Suppressor macrophage treated with lipopolysaccharide for 4 hours (primary cell): ENCODE results near the gene GJC2.
"Not testable (repeated sequence)": the region's sequence is repeated elsewhere in the genome, so short reads cannot be mapped to it uniquely, and the experiment has no call there.

Source experiments
- DNase-seq: peaks from one replicate; pipeline ENCODE4 v3.0.0-alpha.2; 2020

The GJC2 gene

DNA sequence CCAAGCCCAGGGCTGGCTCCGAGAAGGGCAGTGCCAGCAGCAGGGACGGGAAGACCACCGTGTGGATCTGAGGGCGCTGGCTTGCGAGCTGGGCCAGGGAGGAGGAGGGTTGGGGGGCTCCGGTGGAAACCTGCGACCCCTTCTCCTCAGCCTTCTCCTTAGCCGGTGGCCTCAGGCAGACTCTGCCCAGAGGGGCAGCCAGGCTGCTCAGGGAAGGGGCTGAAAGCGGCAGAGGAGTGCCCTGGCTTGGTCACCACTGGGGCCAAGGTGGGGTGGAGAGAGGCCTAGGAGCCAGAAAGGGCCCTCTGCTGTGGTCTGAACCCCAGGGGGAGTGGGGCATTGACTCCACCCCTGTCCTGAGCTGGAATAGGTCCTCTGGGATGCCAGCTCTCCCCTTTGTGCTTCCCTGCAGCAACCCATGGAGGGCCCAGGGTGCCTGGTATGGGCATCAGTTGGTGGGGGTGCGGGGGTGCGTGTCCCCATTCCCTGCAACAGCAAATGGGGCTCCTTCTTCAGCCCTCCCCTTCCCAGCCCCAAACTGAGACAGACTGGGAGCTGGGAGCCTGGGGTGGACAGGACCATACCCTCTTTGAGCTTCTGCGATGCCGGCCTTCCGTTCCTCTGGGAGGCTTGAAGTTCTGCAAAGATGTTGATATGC lies 9.4 kb downstream of the GJC2 start:
- no peak for DNase-seq

- DNase-seq = no peak
Measured at GRCh38 chr1:228160201-228160761, 10.6 kb downstream of the GJC2 start.

- DNase-seq = peak; percentile 22
Measured at GRCh38 chr1:228161362-228161761, 11.6 kb downstream of the GJC2 start.

GRCh38 chr1:228161866-228162265 lies 12.1 kb downstream of the GJC2 start:
- DNase-seq = no peak

- no peak for DNase-seq
Measured at GRCh38 chr1:228162286-228163006, 12.7 kb downstream of the GJC2 start.

DNA sequence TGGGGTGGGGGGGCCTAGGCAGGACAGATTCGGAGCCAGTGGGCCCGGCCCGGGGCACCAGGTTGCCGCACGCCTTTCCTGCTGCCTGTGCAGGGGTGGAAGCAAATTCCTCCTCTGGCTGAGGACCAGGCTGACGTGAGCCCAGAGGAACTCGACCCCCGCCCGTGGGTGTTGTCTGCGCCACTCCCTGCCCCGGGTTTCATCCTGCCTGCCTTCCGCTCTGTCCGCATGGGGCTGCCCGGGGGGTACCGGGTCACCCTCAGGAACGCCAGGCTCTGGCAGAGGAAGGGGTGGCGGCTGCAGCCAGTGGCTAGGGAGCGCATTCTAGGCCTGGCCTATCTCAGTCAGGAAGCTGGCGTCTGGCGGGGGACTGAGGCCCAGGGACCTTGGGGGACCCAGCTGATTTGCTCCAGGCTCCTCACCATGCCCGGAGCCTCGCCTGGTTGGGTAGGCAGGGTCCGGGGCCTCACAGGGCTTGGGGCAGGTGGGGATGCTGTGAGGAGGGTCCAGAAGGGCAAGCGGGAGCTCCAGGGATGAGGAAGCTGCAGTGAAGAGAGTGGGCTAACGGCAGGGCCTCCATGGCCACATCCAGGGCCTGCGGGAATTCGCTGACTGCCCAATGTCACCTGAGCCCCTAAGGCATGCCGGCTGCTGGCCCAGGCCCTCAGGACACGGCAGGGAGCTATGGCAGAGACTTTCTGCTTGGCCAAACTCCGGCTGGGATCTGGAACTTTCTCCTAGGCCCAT lies 13.4 kb downstream of the GJC2 start:
- DNase-seq = peak; percentile 36

GRCh38 chr1:228163776-228164519 lies 14.2 kb downstream of the GJC2 start:
- no peak for DNase-seq

DNA sequence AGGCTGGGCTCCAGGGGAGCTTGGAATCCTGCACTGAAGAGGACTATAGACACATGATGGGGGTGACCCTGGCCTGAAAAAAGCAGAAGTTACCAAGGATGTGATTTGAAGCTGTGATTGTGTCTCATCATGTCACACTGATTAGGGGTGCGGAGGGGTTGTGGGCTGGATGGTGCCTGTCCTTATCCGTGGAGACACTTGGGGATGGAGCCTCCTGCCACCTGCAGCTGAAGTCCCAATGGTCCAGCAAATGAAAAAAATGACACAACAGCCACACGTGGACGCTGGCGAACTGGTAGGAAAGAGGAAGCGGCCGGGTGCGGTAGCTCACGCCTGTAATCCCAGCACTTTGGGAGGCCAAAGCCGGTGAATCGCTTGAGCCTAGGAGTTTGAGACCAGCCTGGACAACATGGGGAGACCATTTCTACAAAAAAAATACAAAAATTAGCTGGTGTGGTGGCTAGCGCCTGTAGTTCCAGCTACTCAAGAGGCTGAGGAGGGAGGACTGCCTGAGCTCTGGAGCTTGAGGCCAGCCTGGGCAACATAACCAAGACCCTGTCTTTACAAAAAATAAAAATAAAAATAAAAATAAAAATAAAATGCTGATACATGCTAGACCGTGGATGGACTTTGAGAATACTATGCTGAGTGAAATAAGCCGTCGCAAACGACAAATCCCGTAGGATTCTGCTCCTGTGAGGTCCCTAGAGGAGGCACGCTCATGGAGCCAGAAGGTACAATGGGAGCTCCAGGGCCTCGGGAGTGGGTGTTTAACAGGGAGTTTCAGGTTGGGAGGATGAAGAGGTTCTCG lies 15.0 kb downstream of the GJC2 start:
- peak; percentile 55 for DNase-seq

GRCh38 chr1:228165372-228166169 lies 15.8 kb downstream of the GJC2 start, which contains the start of gene IBA57:
TSS of gene IBA57 (plus strand) at chr1:228165804. CDS start at chr1:228165817, 13 bp downstream.
- peak; percentile 100 for DNase-seq

DNA sequence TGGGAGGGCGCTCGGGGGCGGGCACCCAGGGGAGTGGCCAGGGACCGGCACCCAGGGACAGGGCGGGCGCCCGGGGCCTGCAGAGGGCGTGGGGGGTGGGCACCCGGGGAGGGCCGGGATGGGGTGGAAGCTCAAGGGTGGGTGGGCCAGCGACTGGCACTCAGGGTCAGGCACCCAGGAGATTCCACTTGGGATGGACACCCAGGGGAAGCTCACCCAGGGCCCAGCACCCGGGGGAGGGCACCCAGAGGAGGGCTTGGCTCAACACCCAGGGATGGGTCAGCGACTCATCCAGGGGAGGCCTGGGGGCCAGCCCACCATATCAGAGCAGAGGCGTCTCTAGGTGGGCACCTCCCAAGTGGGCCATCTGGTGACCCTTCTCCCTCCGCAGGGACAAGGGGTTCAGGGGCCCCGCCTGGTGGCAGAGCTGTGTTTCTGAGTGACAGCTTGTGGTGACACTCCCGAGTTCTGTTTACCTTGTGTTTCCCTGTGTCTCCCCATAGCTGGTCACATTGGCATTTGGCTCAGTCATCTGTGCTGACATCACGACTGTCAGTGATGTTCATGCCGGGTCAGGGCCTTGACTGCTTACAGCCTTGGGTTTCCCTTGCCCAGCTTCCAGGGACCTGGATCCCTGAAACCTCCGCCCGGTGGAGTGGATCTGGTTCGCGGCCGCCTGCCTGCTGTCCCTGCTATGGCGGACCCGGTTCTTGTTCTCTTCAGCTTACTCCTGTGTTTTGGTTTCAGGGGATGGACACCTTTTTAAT lies 16.6 kb downstream of the GJC2 start:
- peak; percentile 80 for DNase-seq

GRCh38 chr1:228168563-228169270 lies 19.0 kb downstream of the GJC2 start:
- DNase-seq = peak; percentile 17

GRCh38 chr1:228169345-228169744 lies 19.6 kb downstream of the GJC2 start:
- DNase-seq = peak; percentile 54

- no peak for DNase-seq
Measured at GRCh38 chr1:228170666-228171065, 20.9 kb downstream of the GJC2 start.

DNA sequence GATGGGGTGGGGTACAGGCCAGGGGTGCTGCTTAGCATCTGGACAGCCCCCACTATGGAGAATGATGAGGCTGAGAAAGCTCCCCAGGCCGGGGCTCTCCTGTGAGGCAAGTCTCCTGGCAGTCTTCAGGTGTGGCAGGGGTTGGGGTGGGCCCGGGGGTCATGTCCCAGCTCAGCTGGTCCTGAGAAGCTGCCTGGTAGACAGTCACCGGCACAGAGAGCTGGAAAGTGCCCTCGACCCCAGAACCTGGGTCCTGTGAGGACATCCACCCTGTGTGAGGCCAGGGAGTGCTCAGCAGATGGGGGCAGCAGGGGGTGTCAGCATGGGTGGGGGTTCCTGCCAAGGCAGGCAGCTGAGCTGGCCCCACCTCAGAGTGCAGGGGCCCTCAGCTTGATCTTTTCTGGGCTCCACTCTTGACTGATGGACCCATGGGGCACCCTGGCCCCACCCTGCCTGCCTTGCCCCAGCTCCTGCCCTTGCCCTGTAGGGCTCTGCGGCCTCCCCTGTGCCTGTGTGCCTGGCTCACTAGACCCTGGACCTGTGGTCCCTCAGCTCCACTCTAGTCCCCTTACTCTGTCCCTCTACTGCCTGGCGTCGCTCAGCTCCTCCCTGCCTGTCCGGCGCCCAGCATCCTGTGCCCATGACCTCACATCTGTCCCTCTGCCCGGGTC lies 21.6 kb downstream of the GJC2 start:
- DNase-seq = no peak

DNA sequence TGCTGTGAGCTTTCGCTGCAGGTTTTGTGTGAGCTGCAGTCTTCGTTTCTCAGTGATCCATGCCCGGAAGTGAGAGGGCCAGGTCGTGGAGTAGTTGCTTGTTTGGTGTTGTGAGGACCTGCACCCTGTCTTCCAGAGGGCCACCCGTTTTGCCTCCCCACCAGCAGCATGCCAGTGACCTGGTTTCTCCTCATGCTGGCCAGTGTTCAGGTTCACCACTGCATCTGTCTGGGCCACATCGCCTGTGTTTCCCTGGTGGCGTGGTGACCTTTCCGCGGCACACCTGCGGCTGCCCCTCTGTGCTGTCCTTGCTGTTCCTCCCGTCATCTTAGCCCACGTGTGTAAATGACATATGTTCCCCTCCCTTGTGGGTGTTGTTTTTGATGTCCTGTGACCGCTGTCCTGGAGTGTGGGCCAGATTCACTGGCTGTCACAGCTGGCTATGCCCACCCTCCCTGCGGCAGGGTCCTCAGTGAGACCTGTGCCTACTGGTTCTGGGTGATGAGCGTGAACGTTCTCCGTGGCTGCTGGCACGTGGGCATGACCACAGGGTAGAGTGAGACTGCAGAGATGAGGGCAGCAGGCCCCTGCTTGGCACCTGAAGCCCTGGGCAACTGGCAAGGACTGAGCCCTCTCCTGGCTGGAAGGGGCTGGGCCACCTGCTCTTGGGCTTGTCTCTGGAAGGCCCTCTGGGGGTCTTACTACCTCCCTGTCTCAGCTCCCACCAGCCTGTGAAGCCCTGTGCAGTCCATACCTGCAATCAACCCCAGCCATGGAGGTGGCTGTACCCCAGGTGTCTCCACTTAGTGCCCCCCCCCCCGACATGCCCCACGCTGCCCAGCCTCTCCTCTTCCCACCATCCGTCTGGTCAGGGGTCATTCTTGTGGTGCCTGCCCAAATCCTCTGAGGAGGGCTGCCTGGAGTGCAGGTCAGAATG lies 23.1 kb downstream of the GJC2 start:
- DNase-seq = no peak

GRCh38 chr1:228173528-228174481 lies 24.1 kb downstream of the GJC2 start:
- DNase-seq = not testable (repeated sequence)
